Neural cell (in vitro differentiated cells): Measurements from ENCODE around the gene INPP5E. TPM values are rescaled to one million over a fixed set of nuclear protein-coding genes. Genes with fewer than 3 reads are reported as not detected.

Source experiments
- H2AFZ ChIP-seq: fragments of 200-600, 300-800 bp; sonication (generic), shearing (Covaris generic); 2 replicates; pipeline ENCODE4 v1.6.0; 2014; ENCODE audit warnings: low read depth, mild to moderate bottlenecking, antibody characterized with exemption, low read length, moderate library complexity
- H3F3A ChIP-seq: fragments of 200-600 bp; shearing (Covaris generic); 2 replicates; pipeline ENCODE4 v1.6.1; 2016; ENCODE audit warnings: mild to moderate bottlenecking, moderate library complexity, mixed read lengths, antibody characterized with exemption, low read length; ENCODE audit not compliant: insufficient read depth, poor library complexity, severe bottlenecking
- H3K27ac ChIP-seq: fragments of 200-600, 300-800 bp; sonication (generic), shearing (Covaris generic); 2 replicates; pipeline ENCODE4 v1.5.1; 2014; ENCODE audit warnings: mild to moderate bottlenecking, low read length, moderate library complexity
- H3K27me3 ChIP-seq: fragments of 300-800, 200-600 bp; sonication (generic), shearing (Covaris generic); 2 replicates; pipeline ENCODE4 v1.6.0; 2014; ENCODE audit warnings: mild to moderate bottlenecking, low read depth, low read length, moderate library complexity; ENCODE audit not compliant: insufficient read depth
- H3K36me3 ChIP-seq: fragments of 300-800, 200-600 bp; sonication (generic), shearing (Covaris generic); 2 replicates; pipeline ENCODE4 v1.5.1; 2014; ENCODE audit warnings: mild to moderate bottlenecking, antibody characterized with exemption, low read length, moderate library complexity; ENCODE audit not compliant: insufficient read depth
- H3K4me2 ChIP-seq: fragments of 300-800, 200-600 bp; sonication (generic), shearing (Covaris generic); 2 replicates; pipeline ENCODE4 v1.6.0; 2014; ENCODE audit warnings: mild to moderate bottlenecking, low read length
- H3K4me3 ChIP-seq: fragments of 300-800, 200-600 bp; sonication (generic), shearing (Covaris generic); 2 replicates; pipeline ENCODE4 v1.5.1; 2014; ENCODE audit warnings: mild to moderate bottlenecking, low read length, moderate library complexity
- H3K79me2 ChIP-seq: fragments of 200-600 bp; shearing (Covaris generic); replicated peaks from 2 replicates; pipeline ENCODE4 v1.6.0; 2014; ENCODE audit warnings: mild to moderate bottlenecking, low read length, moderate library complexity; ENCODE audit not compliant: insufficient read depth
- H3K9ac ChIP-seq: fragments of 300-800, 200-600 bp; sonication (generic), shearing (Covaris generic); 2 replicates; pipeline ENCODE4 v1.6.1; 2016; ENCODE audit warnings: mild to moderate bottlenecking, low read length, mixed read lengths
- H3K9me2 ChIP-seq: fragments of 200-600 bp; shearing (Covaris generic); 2 replicates; pipeline ENCODE4 v1.6.1; 2016; ENCODE audit warnings: mild to moderate bottlenecking, low read length, mixed read lengths; ENCODE audit not compliant: insufficient read depth
- H3K9me3 ChIP-seq: fragments of 200-600, 300-800 bp; sonication (generic), shearing (Covaris generic); 2 replicates; pipeline ENCODE4 v1.6.1; 2016; ENCODE audit warnings: mild to moderate bottlenecking, mixed run types, low read length, moderate library complexity, mixed read lengths
- H4K20me1 ChIP-seq: fragments of 200-600 bp; shearing (Covaris generic); 2 replicates; pipeline ENCODE4 v1.6.1; 2016; ENCODE audit warnings: mild to moderate bottlenecking, mixed run types; ENCODE audit not compliant: insufficient read depth
- CTCF ChIP-seq: fragments of 450-650 bp; IDR thresholded peaks from 2 replicates; pipeline ENCODE4 v1.5.1; 2014; ENCODE audit warnings: antibody characterized with exemption, mild to moderate bottlenecking, moderate library complexity; ENCODE audit not compliant: poor library complexity, severe bottlenecking
- EP300 ChIP-seq: fragments of 450-650 bp; conservative IDR thresholded peaks from 2 replicates; pipeline ENCODE4 v1.6.1; 2014; ENCODE audit warnings: antibody characterized with exemption, mild to moderate bottlenecking, moderate library complexity; ENCODE audit not compliant: poor library complexity, severe bottlenecking
- EZH2 ChIP-seq: fragments of 200-600, 300-800 bp; shearing (Covaris generic), sonication (generic); IDR thresholded peaks from 2 replicates; pipeline ENCODE4 v1.6.1; 2014; ENCODE audit warnings: antibody characterized with exemption, low read length, borderline replicate concordance, mild to moderate bottlenecking; ENCODE audit not compliant: insufficient read depth, poor library complexity, severe bottlenecking
- MXI1 ChIP-seq: fragments of 450-650 bp; conservative IDR thresholded peaks from 2 replicates; pipeline ENCODE4 v1.6.1; 2014; ENCODE audit warnings: antibody characterized with exemption, mild to moderate bottlenecking; ENCODE audit not compliant: poor library complexity, severe bottlenecking
- POLR2AphosphoS5 ChIP-seq: IDR thresholded peaks from 2 replicates; pipeline ENCODE4 v1.6.1; 2012
- RAD21 ChIP-seq: fragments of 450-650 bp; conservative IDR thresholded peaks from 2 replicates; pipeline ENCODE4 v1.6.1; 2014; ENCODE audit warnings: antibody characterized with exemption, mild to moderate bottlenecking, moderate library complexity
- SMC3 ChIP-seq: fragments of 450-650 bp; conservative IDR thresholded peaks from 2 replicates; pipeline ENCODE4 v1.6.1; 2014; ENCODE audit warnings: antibody characterized with exemption, mild to moderate bottlenecking, moderate library complexity; ENCODE audit not compliant: poor library complexity
- TAF1 ChIP-seq: IDR thresholded peaks from 2 replicates; pipeline ENCODE4 v1.6.1; 2012; ENCODE audit warnings: low read depth
- polyA plus RNA-seq: library from polyadenylated mRNA; depleted of rRNA; stranded (reverse); fragments of >200 nt; gene quantifications from 2 replicates; pipeline ENCODE4 v1.2.3, GENCODE V29; 2014
- TF ChIP-seq, protein P1 (sequence below): IDR thresholded peaks from 2 replicates; pipeline ENCODE4 v1.6.1; 2012; ENCODE audit warnings: borderline replicate concordance

INPP5E gene
- polyA plus RNA-seq, 1 donor from 2014 or later: 17.9 TPM

DNA sequence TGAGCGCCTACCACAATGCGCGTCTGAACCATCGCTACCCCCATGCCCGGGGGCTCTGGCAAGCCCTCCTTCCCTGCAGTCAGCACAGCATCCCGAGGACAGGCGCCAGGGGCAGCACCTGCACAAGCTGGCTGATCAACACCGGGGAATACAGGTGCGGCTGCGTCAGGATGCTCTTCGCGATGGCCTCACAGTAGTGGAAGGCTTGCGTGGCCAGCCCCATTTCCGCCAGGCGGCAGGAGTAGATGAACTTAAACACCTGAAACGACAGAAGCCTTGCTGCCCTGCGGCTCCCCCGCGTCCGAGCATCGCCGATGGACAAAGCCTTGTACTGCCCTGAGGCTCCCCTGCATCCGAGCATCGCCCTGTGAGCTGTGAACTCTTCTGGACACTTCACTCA, 17.7 kb upstream of the INPP5E start:
- H3K27ac ChIP-seq: no peak overlapping the region
- H3K9me2 ChIP-seq: no peaks in the 10 kb centered on the region
- H2AFZ ChIP-seq: no peak overlapping the region
- H3K79me2 ChIP-seq: no peaks in the 10 kb centered on the region
- no peaks in the 10 kb centered on the region for H3K9me3 ChIP-seq
- H3K4me3 ChIP-seq: no peak overlapping the region
- TF ChIP-seq EZH2: no peak
- no peak for TF ChIP-seq SMC3
- no peak for TF ChIP-seq CTCF
- TF ChIP-seq, protein P1, sequence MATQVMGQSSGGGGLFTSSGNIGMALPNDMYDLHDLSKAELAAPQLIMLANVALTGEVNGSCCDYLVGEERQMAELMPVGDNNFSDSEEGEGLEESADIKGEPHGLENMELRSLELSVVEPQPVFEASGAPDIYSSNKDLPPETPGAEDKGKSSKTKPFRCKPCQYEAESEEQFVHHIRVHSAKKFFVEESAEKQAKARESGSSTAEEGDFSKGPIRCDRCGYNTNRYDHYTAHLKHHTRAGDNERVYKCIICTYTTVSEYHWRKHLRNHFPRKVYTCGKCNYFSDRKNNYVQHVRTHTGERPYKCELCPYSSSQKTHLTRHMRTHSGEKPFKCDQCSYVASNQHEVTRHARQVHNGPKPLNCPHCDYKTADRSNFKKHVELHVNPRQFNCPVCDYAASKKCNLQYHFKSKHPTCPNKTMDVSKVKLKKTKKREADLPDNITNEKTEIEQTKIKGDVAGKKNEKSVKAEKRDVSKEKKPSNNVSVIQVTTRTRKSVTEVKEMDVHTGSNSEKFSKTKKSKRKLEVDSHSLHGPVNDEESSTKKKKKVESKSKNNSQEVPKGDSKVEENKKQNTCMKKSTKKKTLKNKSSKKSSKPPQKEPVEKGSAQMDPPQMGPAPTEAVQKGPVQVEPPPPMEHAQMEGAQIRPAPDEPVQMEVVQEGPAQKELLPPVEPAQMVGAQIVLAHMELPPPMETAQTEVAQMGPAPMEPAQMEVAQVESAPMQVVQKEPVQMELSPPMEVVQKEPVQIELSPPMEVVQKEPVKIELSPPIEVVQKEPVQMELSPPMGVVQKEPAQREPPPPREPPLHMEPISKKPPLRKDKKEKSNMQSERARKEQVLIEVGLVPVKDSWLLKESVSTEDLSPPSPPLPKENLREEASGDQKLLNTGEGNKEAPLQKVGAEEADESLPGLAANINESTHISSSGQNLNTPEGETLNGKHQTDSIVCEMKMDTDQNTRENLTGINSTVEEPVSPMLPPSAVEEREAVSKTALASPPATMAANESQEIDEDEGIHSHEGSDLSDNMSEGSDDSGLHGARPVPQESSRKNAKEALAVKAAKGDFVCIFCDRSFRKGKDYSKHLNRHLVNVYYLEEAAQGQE: no peak
- no peak for TF ChIP-seq RAD21
- no peak for TF ChIP-seq POLR2AphosphoS5
- no peak for TF ChIP-seq EP300
- no peak for TF ChIP-seq MXI1
- no peak for TF ChIP-seq TAF1
- H3K4me2 ChIP-seq: no peak overlapping the region
- no peaks in the 10 kb centered on the region for H3F3A ChIP-seq
- no peaks in the 10 kb centered on the region for H3K27me3 ChIP-seq
- no peak overlapping the region for H3K9ac ChIP-seq
- H3K36me3 ChIP-seq: no peaks in the 10 kb centered on the region
- no peaks in the 10 kb centered on the region for H4K20me1 ChIP-seq

DNA sequence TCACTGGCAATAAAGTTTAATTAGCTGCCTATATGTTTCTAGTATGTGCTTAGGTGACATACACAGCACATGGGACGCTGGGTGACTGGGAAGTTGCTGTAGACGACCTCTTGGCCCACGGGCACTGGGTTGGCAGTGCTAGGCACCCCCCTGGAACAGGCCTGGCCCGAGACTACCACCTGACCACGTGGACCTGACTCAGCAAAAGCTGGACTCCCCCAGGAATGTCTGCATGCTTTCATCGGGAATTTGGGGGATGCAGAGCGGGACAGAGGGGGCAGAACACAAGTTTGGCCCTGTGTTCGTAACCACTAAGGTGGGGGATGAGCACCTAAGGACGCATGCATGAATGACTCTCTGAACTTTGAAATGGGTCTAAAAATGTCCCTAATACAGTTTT, 16.6 kb upstream of the INPP5E start:
- Histone ChIP-seq H3F3A (no peaks in the 10 kb centered on the region), H3K79me2 (no peaks in the 10 kb centered on the region), H4K20me1 (no peaks in the 10 kb centered on the region), H2AFZ (no peak overlapping the region), H3K27me3 (no peaks in the 10 kb centered on the region), H3K9me2 (no peaks in the 10 kb centered on the region), H3K27ac (no peak overlapping the region), H3K9me3 (no peaks in the 10 kb centered on the region), H3K4me2 (no peak overlapping the region), H3K4me3 (no peak overlapping the region), H3K36me3 (no peaks in the 10 kb centered on the region), H3K9ac (no peak overlapping the region)
- TF ChIP-seq SMC3: no peak
- no peak for TF ChIP-seq RAD21
- no peak for TF ChIP-seq POLR2AphosphoS5
- no peak for TF ChIP-seq EZH2
- TF ChIP-seq EP300: no peak
- no peak for TF ChIP-seq MXI1
- TF ChIP-seq, protein P1: no peak
- TF ChIP-seq TAF1: no peak
- no peak for TF ChIP-seq CTCF
